Lung microvascular endothelial cell (primary cell): Measurements from ENCODE around the gene BACE2. TPM values are rescaled to one million over a fixed set of nuclear protein-coding genes. Genes with fewer than 3 reads are reported as not detected.
"Not testable (repeated sequence)": the region's sequence is repeated elsewhere in the genome, so short reads cannot be mapped to it uniquely, and the experiment has no call there.

Experiments used
- DNase-seq, 2 donors: peaks; one replicate each; pipeline versions ENCODE4 v3.0.0 to v3.0.0-alpha.2; 2010; ENCODE audit warnings: low read depth in 2 of 2
- total RNA-seq: library from RNA; depleted of rRNA; stranded (reverse); fragments of >200 nt; gene quantifications from 2 replicates; pipeline ENCODE4 v1.2.1, GENCODE V29; 2014

BACE2 gene
- total RNA-seq, 1 donor from 2014 or later, result 323 TPM

GRCh38 chr21:41236352-41236973, 68.5 kb downstream of the BACE2 start:
- DNase-seq, result no peak

DNA sequence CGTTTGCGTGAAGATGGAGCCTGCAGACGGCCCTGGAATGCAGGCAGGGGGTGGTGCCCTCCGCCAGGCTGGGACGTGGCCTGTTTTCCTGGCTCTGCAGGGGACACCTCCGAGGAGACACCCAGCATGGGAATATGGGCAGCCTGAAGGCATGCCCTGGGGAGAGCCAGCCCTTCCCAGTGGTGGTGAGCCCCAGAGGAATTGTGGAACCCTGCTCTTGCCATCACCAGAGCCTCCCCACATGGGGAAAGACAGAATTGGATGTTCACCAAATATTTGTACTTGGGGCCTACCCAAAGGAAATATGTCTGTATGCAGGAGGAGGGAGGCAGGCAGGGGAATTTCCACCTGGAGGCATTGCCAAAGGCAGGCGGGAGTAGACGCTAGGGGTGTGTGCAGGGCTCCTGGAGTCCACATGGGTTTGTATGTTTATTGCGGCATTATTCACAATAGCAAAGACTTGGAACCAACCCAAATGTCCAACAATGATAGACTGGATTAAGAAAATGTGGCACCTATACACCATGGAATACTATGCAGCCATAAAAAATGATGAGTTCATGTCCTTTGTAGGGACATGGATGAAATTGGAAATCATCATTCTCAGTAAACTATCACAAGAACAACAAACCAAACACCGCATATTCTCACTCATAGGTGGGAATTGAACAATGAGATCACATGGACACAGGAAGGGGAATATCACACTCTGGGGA, 70.3 kb downstream of the BACE2 start:
- peak in 1 of 2 donors; percentile 63 for DNase-seq

- DNase-seq, result no peak
These were observed 72.1 kb downstream of the BACE2 start for GRCh38 chr21:41240040-41240439.

DNA sequence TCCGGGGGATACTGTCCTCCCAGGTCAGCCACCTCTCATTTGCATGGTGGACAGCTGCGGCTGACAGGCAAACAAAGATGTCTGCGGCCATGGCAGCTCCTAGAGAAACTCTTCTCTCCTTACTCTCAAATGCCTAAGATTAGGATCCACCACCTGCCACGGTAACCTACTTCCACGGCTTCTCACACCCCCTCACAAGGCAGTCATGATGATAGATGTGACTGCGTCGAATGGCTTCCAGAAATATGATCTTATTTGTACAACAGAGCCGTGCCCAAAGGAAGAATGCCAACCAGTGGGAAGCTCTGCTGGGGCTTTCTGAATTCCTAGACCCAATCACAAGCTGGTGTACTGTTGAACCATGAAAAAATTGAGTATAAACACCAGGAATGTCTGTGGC, 73.4 kb downstream of the BACE2 start:
- no peak for DNase-seq

GRCh38 chr21:41242238-41242829, 74.4 kb downstream of the BACE2 start:
- DNase-seq, result no peak

DNA sequence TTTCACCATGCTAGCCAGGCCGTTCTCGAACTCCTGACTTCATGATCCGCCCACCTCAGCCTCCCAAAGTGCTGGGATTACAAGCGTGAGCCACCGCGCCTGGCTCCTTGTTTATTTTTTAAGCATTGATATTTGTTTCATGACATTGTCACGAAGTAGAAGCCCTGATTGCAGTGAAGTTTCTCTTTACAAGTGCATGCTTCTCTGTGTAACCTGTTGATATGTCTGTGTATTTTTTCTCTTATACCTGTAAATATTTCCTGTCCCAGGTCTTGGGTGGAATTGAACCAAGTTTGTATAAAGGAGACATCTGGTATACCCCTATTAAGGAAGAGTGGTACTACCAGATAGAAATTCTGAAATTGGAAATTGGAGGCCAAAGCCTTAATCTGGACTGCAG, 75.1 kb downstream of the BACE2 start:
- DNase-seq, result no peak

DNA sequence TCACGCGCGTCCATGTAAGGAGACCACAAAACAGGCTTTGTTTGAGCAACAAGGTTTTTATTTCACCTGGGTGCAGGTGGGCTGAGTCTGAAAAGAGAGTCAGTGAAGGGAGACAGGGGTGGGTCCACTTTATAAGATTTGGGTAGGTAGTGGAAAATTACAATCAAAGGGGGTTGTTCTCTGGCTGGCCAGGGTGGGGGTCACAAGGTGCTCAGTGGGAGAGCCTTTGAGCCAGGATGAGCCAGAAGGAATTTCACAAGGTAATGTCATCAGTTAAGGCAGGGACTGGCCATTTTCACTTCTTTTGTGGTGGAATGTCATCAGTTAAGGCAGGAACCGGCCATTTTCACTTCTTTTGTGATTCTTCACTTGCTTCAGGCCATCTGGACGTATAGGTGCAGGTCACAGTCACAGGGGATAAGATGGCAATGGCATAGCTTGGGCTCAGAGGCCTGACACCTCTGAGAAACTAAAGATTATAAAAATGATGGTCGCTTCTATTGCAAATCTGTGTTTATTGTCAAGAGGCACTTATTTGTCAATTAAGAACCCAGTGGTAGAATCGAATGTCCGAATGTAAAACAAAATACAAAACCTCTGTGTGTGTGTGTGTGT, 76.4 kb downstream of the BACE2 start:
- DNase-seq, result not testable (repeated sequence)

DNA sequence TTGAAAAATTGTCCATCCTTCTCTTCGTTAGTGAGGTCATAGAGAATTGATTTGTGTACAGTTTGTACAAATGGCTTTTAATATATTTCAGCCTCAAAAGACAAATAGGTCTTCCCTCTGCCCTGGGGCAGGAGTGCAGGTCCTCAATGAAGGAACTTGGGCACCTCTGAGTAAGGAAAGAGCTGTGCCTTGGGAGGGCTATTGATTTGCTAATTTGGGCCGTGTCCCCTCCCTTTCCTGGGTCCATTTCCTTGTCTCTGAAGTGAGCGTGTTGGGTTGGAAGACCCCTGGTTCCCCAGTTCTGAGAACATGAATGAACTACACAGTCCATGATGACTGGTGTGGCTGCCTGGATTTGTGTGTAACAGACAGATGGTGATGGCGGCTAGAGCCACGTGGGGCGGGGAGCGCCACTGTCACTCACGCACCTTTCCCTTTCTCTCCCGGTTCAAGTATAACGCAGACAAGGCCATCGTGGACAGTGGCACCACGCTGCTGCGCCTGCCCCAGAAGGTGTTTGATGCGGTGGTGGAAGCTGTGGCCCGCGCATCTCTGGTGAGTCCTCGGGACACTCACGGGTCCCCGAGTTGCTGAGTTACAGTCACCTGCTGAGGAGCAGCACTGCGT, 77.7 kb downstream of the BACE2 start:
- DNase-seq, result no peak

- no peak for DNase-seq
These were observed 78.8 kb downstream of the BACE2 start for GRCh38 chr21:41246808-41247207.

DNA sequence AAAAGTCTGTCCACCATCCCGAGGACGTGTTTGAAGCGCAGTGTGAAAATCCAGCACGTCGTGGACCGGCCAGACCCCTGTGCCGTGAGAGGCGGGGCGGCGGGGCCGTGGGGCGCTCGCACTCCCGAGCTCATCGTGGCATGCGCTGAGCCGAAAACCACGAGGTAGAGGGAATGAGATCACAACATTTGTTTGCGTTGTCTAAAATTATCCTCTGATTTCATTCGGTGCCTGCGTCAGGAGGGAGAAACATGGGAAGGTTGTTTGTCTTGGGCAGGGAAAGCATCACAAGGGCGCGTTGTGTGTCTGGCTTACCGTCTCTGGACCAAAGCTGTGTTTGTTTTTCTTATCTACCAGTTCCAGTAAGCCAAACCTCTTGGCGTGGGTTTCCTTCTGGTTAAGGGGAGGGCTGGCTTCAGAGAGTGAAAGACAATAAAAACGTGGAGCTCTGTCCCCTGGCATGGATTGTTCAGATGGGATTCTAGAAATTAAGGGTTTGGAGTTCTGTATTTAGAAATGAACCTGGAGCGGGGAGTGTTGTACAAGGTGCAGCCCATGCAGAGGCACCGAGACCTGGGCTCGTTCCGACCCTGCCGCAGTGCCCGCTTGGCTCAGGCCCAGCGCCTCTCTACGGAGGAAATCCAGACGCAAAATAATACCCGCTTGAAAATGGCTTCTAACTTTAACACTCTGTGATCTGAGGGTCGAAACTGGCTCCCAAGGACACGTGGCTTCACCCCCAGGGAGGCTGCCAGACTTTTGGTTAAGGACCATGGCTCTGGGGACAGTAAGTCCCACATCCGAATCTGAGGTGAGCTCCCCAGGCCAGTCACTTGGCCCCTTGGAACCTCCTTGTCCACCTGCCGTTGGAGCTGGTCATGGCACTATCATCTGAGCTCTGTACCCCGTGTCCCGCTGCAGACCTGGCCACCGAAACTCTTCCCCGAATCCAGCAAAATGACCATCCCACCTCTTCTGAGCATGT, 79.9 kb downstream of the BACE2 start:
- DNase-seq, result peak; percentile 87 to 98

DNA sequence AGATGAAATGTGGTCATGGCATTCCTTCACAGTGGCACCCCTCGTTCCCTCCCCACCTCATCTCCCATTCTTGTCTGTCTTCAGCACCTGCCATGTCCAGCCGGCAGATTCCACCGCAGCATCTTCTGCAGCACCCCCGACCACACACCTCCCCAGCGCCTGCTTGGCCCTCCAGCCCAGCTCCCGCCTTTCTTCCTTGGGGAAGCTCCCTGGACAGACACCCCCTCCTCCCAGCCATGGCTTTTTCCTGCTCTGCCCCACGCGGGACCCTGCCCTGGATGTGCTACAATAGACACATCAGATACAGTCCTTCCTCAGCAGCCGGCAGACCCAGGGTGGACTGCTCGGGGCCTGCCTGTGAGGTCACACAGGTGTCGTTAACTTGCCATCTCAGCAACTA, 81.5 kb downstream of the BACE2 start:
- DNase-seq, result peak in 1 of 2 donors; percentile 31

DNA sequence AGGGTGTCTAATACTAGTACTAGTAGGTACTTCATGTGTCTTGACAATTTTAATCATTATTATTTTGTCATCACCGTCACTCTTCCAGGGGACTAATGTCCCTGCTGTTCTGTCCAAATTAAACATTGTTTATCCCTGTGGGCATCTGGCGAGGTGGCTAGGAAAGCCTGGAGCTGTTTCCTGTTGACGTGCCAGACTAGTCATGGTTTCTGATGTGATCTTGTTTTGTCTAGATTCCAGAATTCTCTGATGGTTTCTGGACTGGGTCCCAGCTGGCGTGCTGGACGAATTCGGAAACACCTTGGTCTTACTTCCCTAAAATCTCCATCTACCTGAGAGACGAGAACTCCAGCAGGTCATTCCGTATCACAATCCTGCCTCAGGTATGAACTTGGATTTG, 82.6 kb downstream of the BACE2 start:
- DNase-seq, result peak; percentile 74 to 95

DNA sequence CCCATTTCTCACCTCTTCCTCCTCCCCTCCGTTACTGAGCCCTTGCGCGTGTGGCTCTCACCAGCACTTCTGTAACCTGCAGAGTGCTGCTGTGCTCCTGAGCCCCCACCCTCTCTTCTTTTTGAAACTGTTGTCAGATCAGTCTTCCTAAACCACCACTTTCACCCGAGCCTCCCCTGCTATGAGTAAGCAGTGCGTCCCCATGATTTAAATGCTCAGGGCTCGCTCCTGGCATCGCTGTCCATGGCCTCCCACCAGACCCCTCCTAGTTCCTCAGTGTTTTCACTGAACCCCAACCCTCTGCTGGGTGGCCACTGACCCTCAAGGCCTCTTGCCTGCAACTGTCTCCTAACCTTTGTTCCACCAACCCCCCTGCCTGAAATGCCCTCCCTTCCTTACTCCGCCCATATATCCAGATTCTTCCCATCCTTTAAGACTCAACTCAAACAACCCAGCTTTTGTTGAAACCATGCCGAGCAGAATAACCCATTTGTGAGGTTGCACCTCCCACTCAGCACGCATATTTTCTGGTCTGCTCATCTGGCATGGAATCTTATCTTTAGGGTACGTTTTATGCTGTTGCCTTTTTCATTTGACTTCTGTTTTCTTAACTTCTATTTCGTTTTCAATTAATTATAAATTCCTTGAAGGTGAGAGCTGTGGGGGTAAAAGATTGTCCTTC, 84.1 kb downstream of the BACE2 start:
- DNase-seq, result no peak

GRCh38 chr21:41254090-41254700, 86.2 kb downstream of the BACE2 start:
- peak in 1 of 2 donors; percentile 34 for DNase-seq

- DNase-seq, result no peak
These were observed 87.2 kb downstream of the BACE2 start for GRCh38 chr21:41255190-41255589.

- DNase-seq, result not testable (repeated sequence)
These were observed 88.3 kb downstream of the BACE2 start for GRCh38 chr21:41256231-41256630.

DNA sequence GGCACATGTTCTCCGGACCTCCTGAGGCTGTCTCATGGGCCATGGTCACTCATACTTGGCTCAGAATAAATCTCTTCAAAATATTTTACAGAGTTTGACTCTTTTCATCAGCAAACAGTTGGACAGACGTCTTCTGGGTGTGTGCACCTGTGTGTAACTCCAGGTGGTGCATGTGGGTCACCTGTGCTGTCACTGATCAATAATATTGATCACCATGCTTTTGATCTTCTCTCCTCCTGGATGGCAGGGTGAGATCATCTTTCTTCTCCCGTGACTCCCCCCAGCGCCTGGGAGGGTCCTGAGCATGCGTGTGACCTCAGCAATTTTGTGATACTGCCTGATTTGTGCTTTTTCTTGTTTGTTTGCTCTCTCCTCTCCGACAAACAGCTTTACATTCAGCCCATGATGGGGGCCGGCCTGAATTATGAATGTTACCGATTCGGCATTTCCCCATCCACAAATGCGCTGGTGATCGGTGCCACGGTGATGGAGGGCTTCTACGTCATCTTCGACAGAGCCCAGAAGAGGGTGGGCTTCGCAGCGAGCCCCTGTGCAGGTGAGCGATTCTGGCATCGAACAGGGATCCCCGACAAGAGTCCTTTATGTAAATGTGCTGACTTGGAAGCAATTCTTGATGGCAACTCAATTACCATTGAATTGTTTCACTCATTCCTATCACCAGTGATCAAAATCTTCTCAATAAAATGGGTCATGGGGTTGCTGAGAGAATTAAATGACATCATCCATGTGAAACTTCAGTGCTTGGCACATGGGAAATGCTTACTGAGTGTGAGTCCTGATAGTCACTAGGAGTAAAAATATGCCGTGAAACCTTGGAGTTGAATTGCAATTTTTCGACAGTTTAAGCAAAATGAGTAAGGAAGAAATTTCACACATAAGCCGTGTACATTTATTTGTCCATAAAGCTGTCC, 89.1 kb downstream of the BACE2 start:
- no peak for DNase-seq

- DNase-seq, result no peak
These were observed 90.7 kb downstream of the BACE2 start for GRCh38 chr21:41258617-41259016.

GRCh38 chr21:41260428-41260827, 92.5 kb downstream of the BACE2 start:
- DNase-seq, result no peak
